Measurements from ENCODE around the gene JAM3. TPM values are rescaled to one million over a fixed set of nuclear protein-coding genes. Genes with fewer than 3 reads are reported as not detected.
"Not testable (repeated sequence)": the region's sequence is repeated elsewhere in the genome, so short reads cannot be mapped to it uniquely, and the experiment has no call there.

Gene JAM3
- total RNA-seq, 1 experiment from 2014 or later, result not detected

DNA sequence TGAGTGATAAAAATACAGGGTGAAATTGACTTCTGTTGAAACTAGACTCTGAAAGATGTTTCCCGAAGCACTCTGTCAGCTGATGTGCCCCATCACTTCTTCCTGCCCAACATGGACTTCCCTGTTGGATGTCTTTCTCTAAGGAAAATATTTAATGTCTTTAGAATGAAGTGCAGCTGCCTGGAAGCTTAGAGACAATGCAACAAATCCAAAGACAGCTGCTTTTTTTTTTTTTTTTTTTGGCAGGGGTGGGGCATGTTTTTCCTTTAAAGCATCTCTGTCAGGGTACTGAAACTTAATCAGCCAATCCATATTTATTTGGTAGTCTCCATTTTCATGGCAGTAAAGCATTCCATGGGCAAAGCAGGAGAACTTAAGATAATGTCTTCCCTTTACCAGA is 5.9 kb downstream of the JAM3 start:
- TF ChIP-seq, protein P1, sequence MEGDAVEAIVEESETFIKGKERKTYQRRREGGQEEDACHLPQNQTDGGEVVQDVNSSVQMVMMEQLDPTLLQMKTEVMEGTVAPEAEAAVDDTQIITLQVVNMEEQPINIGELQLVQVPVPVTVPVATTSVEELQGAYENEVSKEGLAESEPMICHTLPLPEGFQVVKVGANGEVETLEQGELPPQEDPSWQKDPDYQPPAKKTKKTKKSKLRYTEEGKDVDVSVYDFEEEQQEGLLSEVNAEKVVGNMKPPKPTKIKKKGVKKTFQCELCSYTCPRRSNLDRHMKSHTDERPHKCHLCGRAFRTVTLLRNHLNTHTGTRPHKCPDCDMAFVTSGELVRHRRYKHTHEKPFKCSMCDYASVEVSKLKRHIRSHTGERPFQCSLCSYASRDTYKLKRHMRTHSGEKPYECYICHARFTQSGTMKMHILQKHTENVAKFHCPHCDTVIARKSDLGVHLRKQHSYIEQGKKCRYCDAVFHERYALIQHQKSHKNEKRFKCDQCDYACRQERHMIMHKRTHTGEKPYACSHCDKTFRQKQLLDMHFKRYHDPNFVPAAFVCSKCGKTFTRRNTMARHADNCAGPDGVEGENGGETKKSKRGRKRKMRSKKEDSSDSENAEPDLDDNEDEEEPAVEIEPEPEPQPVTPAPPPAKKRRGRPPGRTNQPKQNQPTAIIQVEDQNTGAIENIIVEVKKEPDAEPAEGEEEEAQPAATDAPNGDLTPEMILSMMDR (conservative IDR thresholded peaks at IDR 0.05), result no peak
- no peak for TF ChIP-seq EZH2 (IDR thresholded peaks at IDR 0.05; ENCODE audit: low read depth)
- ChIA-PET CTCF (no interaction called here), POLR2A (ENCODE audit: unreplicated experiment) (no interaction called here)
- H3K79me2 ChIP-seq (ENCODE audit: low read depth), result no peaks in the 10 kb centered on the region
- H3K4me2 ChIP-seq, result no peak overlapping the region
- peaks cover 94% of the 10 kb centered on the region for H3K27me3 ChIP-seq (ENCODE audit: insufficient read depth, low read depth)
- no TSS peak for BruUV-seq (replicated peaks)
- no peak overlapping the region for H3K27ac ChIP-seq
- no peaks in the 10 kb centered on the region for H3K9me3 ChIP-seq (ENCODE audit: insufficient read depth, low read depth)
- H3K36me3 ChIP-seq (ENCODE audit: low read depth), result no peaks in the 10 kb centered on the region
- no peak for DNase-seq
- H4K20me1 ChIP-seq (ENCODE audit: insufficient read depth), result peaks cover 3% of the 10 kb centered on the region; the same call in 1 of the 2 replicates
- intact Hi-C loops (cut with micrococcal nuclease; ENCODE audit: unreplicated experiment), result no loop called here
- H3F3A ChIP-seq (ENCODE audit: insufficient read depth, low read depth), result no peaks in the 10 kb centered on the region
- H3K4me1 ChIP-seq (replicated peaks; ENCODE audit: insufficient read depth), result no peaks in the 10 kb centered on the region
- H2AFZ ChIP-seq, result no peak overlapping the region
- H3K4me3 ChIP-seq, result no peak overlapping the region
- no peaks in the 10 kb centered on the region for H3K9me2 ChIP-seq (ENCODE audit: insufficient read depth)

GRCh38 chr11:134079317-134079716 is 10.4 kb downstream of the JAM3 start:
- TF ChIP-seq, protein P1 (conservative IDR thresholded peaks at IDR 0.05), result no peak
- TF ChIP-seq EZH2 (IDR thresholded peaks at IDR 0.05; ENCODE audit: low read depth), result no peak
- H3K79me2 ChIP-seq (ENCODE audit: low read depth), result no peaks in the 10 kb centered on the region
- no peak overlapping the region for H3K4me3 ChIP-seq
- ChIA-PET CTCF (no interaction called here), POLR2A (ENCODE audit: unreplicated experiment) (no interaction called here)
- no TSS peak for BruUV-seq (replicated peaks)
- no peak overlapping the region for H2AFZ ChIP-seq
- H3K9me3 ChIP-seq (ENCODE audit: insufficient read depth, low read depth), result no peaks in the 10 kb centered on the region
- H3K27ac ChIP-seq, result no peak overlapping the region
- peaks cover 72% of the 10 kb centered on the region for H3K27me3 ChIP-seq (ENCODE audit: insufficient read depth, low read depth)
- no peaks in the 10 kb centered on the region for H4K20me1 ChIP-seq (ENCODE audit: insufficient read depth)
- no peak for DNase-seq
- no peaks in the 10 kb centered on the region for H3K9me2 ChIP-seq (ENCODE audit: insufficient read depth)
- no peaks in the 10 kb centered on the region for H3K4me1 ChIP-seq (replicated peaks; ENCODE audit: insufficient read depth)
- intact Hi-C loops (cut with micrococcal nuclease; ENCODE audit: unreplicated experiment), result no loop called here
- no peaks in the 10 kb centered on the region for H3K36me3 ChIP-seq (ENCODE audit: low read depth)
- no peaks in the 10 kb centered on the region for H3F3A ChIP-seq (ENCODE audit: insufficient read depth, low read depth)
- H3K4me2 ChIP-seq, result no peak overlapping the region

GRCh38 chr11:134081258-134081657 is 12.4 kb downstream of the JAM3 start:
- H3K9me2 ChIP-seq (ENCODE audit: insufficient read depth); H3K9me3 ChIP-seq (ENCODE audit: insufficient read depth, low read depth); CTCF ChIA-PET; H2AFZ ChIP-seq; H4K20me1 ChIP-seq (ENCODE audit: insufficient read depth); H3K36me3 ChIP-seq (ENCODE audit: low read depth); H3K27ac ChIP-seq; H3K4me2 ChIP-seq; POLR2A ChIA-PET (ENCODE audit: unreplicated experiment); BruUV-seq (replicated peaks); H3K79me2 ChIP-seq (ENCODE audit: low read depth); H3F3A ChIP-seq (ENCODE audit: insufficient read depth, low read depth); H3K4me1 ChIP-seq (replicated peaks; ENCODE audit: insufficient read depth); H3K4me3 ChIP-seq; DNase-seq; intact Hi-C loops (cut with micrococcal nuclease; ENCODE audit: unreplicated experiment): not testable (repeated sequence)
- peaks cover 64% of the 10 kb centered on the region for H3K27me3 ChIP-seq (ENCODE audit: insufficient read depth, low read depth)

- Histone ChIP-seq H3K4me1 (replicated peaks; ENCODE audit: insufficient read depth) (no peaks in the 10 kb centered on the region), H3F3A (ENCODE audit: insufficient read depth, low read depth) (no peaks in the 10 kb centered on the region), H4K20me1 (ENCODE audit: insufficient read depth) (no peaks in the 10 kb centered on the region), H3K4me3 (no peak overlapping the region), H3K27me3 (ENCODE audit: insufficient read depth, low read depth) (peaks cover 63% of the 10 kb centered on the region), H3K79me2 (ENCODE audit: low read depth) (no peaks in the 10 kb centered on the region), H3K9me3 (ENCODE audit: insufficient read depth, low read depth) (no peaks in the 10 kb centered on the region), H3K27ac (no peak overlapping the region), H3K36me3 (ENCODE audit: low read depth) (no peaks in the 10 kb centered on the region), H3K9me2 (ENCODE audit: insufficient read depth) (no peaks in the 10 kb centered on the region), H3K4me2 (no peak overlapping the region), H2AFZ (no peak overlapping the region)
- TF ChIP-seq EZH2 (IDR thresholded peaks at IDR 0.05; ENCODE audit: low read depth), result no peak
- TF ChIP-seq, protein P1 (conservative IDR thresholded peaks at IDR 0.05), result no peak
- ChIA-PET CTCF (no interaction called here), POLR2A (ENCODE audit: unreplicated experiment) (no interaction called here)
- BruUV-seq (replicated peaks), result no TSS peak
- DNase-seq, result no peak
- intact Hi-C loops (cut with micrococcal nuclease; ENCODE audit: unreplicated experiment), result no loop called here
Observed at GRCh38 chr11:134082990-134083389, 14.1 kb downstream of the JAM3 start.
